Loucy (cell line): ENCODE results near the gene EVI5.
A peak's percentile ranks its signal among the peaks of the same experiment; 100 is the strongest.

ENCODE experiments used
- H2AFZ ChIP-seq: fragments of 200-600 bp; sonication (generic); 2 replicates; pipeline ENCODE4 v1.6.0; 2016; ENCODE audit warnings: antibody characterized with exemption, mild to moderate bottlenecking, low read length, moderate library complexity
- H3F3A ChIP-seq: fragments of 200-600 bp; 2 replicates; pipeline ENCODE4 v1.6.0; 2016; ENCODE audit warnings: antibody characterized with exemption, low read depth, mild to moderate bottlenecking
- H3K27me3 ChIP-seq: fragments of 200-600 bp; sonication (generic); 2 replicates; pipeline ENCODE4 v1.6.1; 2014; ENCODE audit warnings: low read length, mild to moderate bottlenecking; ENCODE audit not compliant: insufficient read depth, poor library complexity, severe bottlenecking
- H3K36me3 ChIP-seq: fragments of 200-600 bp; sonication (generic); 2 replicates; pipeline ENCODE4 v1.6.1; 2016; ENCODE audit warnings: low read length; ENCODE audit not compliant: insufficient read depth
- H3K4me1 ChIP-seq: fragments of 200-600 bp; sonication (generic); 2 replicates; pipeline ENCODE4 v1.5.1; 2014; ENCODE audit warnings: low read length, mild to moderate bottlenecking; ENCODE audit not compliant: insufficient read depth, poor library complexity, severe bottlenecking
- H3K4me2 ChIP-seq: fragments of 200-600 bp; sonication (generic); 2 replicates; pipeline ENCODE4 v1.6.0; 2014; ENCODE audit warnings: antibody characterized with exemption, low read length, low read depth, mild to moderate bottlenecking; ENCODE audit not compliant: poor library complexity, severe bottlenecking
- H3K4me3 ChIP-seq: fragments of 200-600 bp; sonication (generic); 2 replicates; pipeline ENCODE4 v1.5.1; 2014; ENCODE audit warnings: low read length, mild to moderate bottlenecking, mixed read lengths; ENCODE audit not compliant: poor library complexity, severe bottlenecking
- H3K79me2 ChIP-seq: fragments of 200-600 bp; sonication (generic); 2 replicates; pipeline ENCODE4 v1.6.1; 2014; ENCODE audit warnings: low read length; ENCODE audit not compliant: insufficient read depth
- H3K9ac ChIP-seq: fragments of 200-600 bp; sonication (generic); 2 replicates; pipeline ENCODE4 v1.6.0; 2014; ENCODE audit warnings: mild to moderate bottlenecking, low read depth, low read length, moderate library complexity; ENCODE audit not compliant: poor library complexity, severe bottlenecking
- H3K9me2 ChIP-seq: fragments of 200-600 bp; sonication (generic); replicated peaks from 2 replicates; pipeline ENCODE4 v1.6.1; 2016; ENCODE audit warnings: low read depth, low read length, mixed read lengths
- H3K9me3 ChIP-seq: fragments of 200-600 bp; sonication (generic); 2 replicates; pipeline ENCODE4 v1.6.1; 2014; ENCODE audit warnings: mild to moderate bottlenecking, antibody characterized with exemption, low read length, low read depth; ENCODE audit not compliant: insufficient read depth
- H4K20me1 ChIP-seq: fragments of 200-600 bp; sonication (generic); 2 replicates; pipeline ENCODE4 v1.6.0; 2014; ENCODE audit warnings: antibody characterized with exemption, low read length, mild to moderate bottlenecking; ENCODE audit not compliant: insufficient read depth, poor library complexity, severe bottlenecking
- CTCF ChIP-seq: fragments of 200-600 bp; sonication (generic); conservative IDR thresholded peaks from 2 replicates; pipeline ENCODE4 v1.5.1; 2014; ENCODE audit warnings: mild to moderate bottlenecking, antibody characterized with exemption, low read length
- EZH2phosphoT487 ChIP-seq: fragments of 200-600 bp; IDR thresholded peaks from 2 replicates; pipeline ENCODE4 v1.6.1; 2018; ENCODE audit warnings: antibody characterized with exemption, mild to moderate bottlenecking, moderate library complexity, borderline replicate concordance

The EVI5 gene

GRCh38 chr1:92832537-92833114 is 47.7 kb upstream of the EVI5 start:
- peak overlapping the region; percentile 95 for H3K4me2 ChIP-seq
- H2AFZ ChIP-seq, result peak overlapping the region; percentile 24; the same call in 1 of the 2 replicates
- H3K79me2 ChIP-seq, result peaks cover 58% of the 10 kb centered on the region

GRCh38 chr1:92831762-92832536 is 47.0 kb upstream of the EVI5 start, which contains the start of gene RPL5:
Gene RPL5, plus strand, starts transcription at chr1:92832040. Its CDS starts 75 bp downstream, at chr1:92832115.
- Histone ChIP-seq H3K27me3 (peaks cover 11% of the 10 kb centered on the region), H3K4me2 (peak within 1 kb of the TSS; percentile 95), H3K36me3 (peaks cover 43% of the 10 kb centered on the region), H3F3A (no peaks in the 10 kb centered on the region), H3K9me2 (no peaks in the 10 kb centered on the region), H3K9me3 (no peaks in the 10 kb centered on the region), H4K20me1 (peaks cover 47% of the 10 kb centered on the region), H2AFZ (peak within 1 kb of the TSS; percentile 86), H3K4me3 (peak within 1 kb of the TSS; percentile 97), H3K4me1 (peaks cover 38% of the 10 kb centered on the region), H3K79me2 (peaks cover 51% of the 10 kb centered on the region), H3K9ac (peak within 1 kb of the TSS; percentile 99)
- TF ChIP-seq EZH2phosphoT487, result no peak
- TF ChIP-seq CTCF, result peak; percentile 83

More at GRCh38 chr1:92832537-92833114, 47.7 kb upstream of the EVI5 start:
- H3K9me3 ChIP-seq, result no peaks in the 10 kb centered on the region
- no peaks in the 10 kb centered on the region for H3K9me2 ChIP-seq
- H3F3A ChIP-seq, result no peaks in the 10 kb centered on the region
- peak overlapping the region; percentile 99 for H3K9ac ChIP-seq
- peaks cover 50% of the 10 kb centered on the region for H3K36me3 ChIP-seq
- H4K20me1 ChIP-seq, result peaks cover 53% of the 10 kb centered on the region
- no peak for TF ChIP-seq EZH2phosphoT487
- no peak for TF ChIP-seq CTCF
- H3K4me1 ChIP-seq, result peaks cover 43% of the 10 kb centered on the region
- H3K27me3 ChIP-seq, result peaks cover 11% of the 10 kb centered on the region
- peak overlapping the region; percentile 97 for H3K4me3 ChIP-seq

GRCh38 chr1:92831368-92831761 is 46.5 kb upstream of the EVI5 start:
- Histone ChIP-seq H3K4me3 (peak overlapping the region; percentile 97), H3K9me2 (no peaks in the 10 kb centered on the region), H3K9me3 (no peaks in the 10 kb centered on the region), H3K4me1 (peaks cover 33% of the 10 kb centered on the region), H3K79me2 (peaks cover 46% of the 10 kb centered on the region), H3F3A (no peaks in the 10 kb centered on the region), H3K4me2 (peak overlapping the region; percentile 48), H3K36me3 (peaks cover 37% of the 10 kb centered on the region), H3K9ac (peak overlapping the region; percentile 24), H4K20me1 (peaks cover 41% of the 10 kb centered on the region), H3K27me3 (peaks cover 11% of the 10 kb centered on the region), H2AFZ (peak overlapping the region; percentile 86)
- TF ChIP-seq CTCF (no peak), EZH2phosphoT487 (no peak)
